GM12872 (cell line): ENCODE measurements around the gene PRKCSH.

ENCODE experiments used
- CTCF ChIP-seq: IDR thresholded peaks from 3 replicates; pipeline ENCODE4 v1.5.1; 2011; ENCODE audit warnings: low read depth, mild to moderate bottlenecking, low read length, moderate library complexity; ENCODE audit not compliant: insufficient read depth

PRKCSH gene

GRCh38 chr19:11400798-11401197, 34.6 kb upstream of the PRKCSH start:
- TF ChIP-seq CTCF = no peak

- TF ChIP-seq CTCF = no peak
These were observed 33.5 kb upstream of the PRKCSH start for GRCh38 chr19:11401808-11402543.

GRCh38 chr19:11404588-11405222, 30.7 kb upstream of the PRKCSH start:
- no peak for TF ChIP-seq CTCF

- no peak for TF ChIP-seq CTCF
These were observed 29.4 kb upstream of the PRKCSH start for GRCh38 chr19:11405846-11406643.

GRCh38 chr19:11408591-11408990, 26.8 kb upstream of the PRKCSH start:
- TF ChIP-seq CTCF = no peak

GRCh38 chr19:11410682-11411081, 24.8 kb upstream of the PRKCSH start:
- no peak for TF ChIP-seq CTCF

GRCh38 chr19:11414544-11414943, 20.9 kb upstream of the PRKCSH start:
- TF ChIP-seq CTCF = no peak
